Measurements from ENCODE around the gene HYAL4. TPM values are rescaled to one million over a fixed set of nuclear protein-coding genes. Genes with fewer than 3 reads are reported as not detected.

The HYAL4 gene
- not detected in 2 replicates for total RNA-seq
- long read RNA-seq: 0 reads

- H3K27me3 Mint-ChIP-seq: no peaks in the 10 kb centered on the region
Measured at GRCh38 chr7:123844712-123845219, at the start of gene HYAL4. HYAL4 (plus strand) TSS chr7:123845169; CDS start chr7:123868274, 23,105 bp downstream.

GRCh38 chr7:123795917-123796316 is 49.1 kb upstream of the HYAL4 start:
- Mint-ChIP-seq H3K4me3 (ENCODE audit: low read depth) (no peak overlapping the region), H3K27ac (no peak overlapping the region), H3K36me3 (ENCODE audit: insufficient read depth) (no peaks in the 10 kb centered on the region), H3K4me1 (ENCODE audit: low read depth) (peaks cover 25% of the 10 kb centered on the region), H3K27me3 (no peaks in the 10 kb centered on the region), H3K9me3 (ENCODE audit: low read depth) (peaks cover 3% of the 10 kb centered on the region)
- TF ChIP-seq CTCF (IDR thresholded peaks at IDR 0.05; ENCODE audit: unreplicated experiment): no peak
- no peak for DNase-seq (ENCODE audit: low spot score, unreplicated experiment)

More at GRCh38 chr7:123844712-123845219, at the start of gene HYAL4:
- Mint-ChIP-seq H3K4me1 (ENCODE audit: low read depth) (no peaks in the 10 kb centered on the region), H3K9me3 (ENCODE audit: low read depth) (peaks cover 6% of the 10 kb centered on the region), H3K27ac (no peak within 1 kb of the TSS), H3K4me3 (ENCODE audit: low read depth) (no peak within 1 kb of the TSS), H3K36me3 (ENCODE audit: insufficient read depth) (no peaks in the 10 kb centered on the region)
- no peak for TF ChIP-seq CTCF (IDR thresholded peaks at IDR 0.05; ENCODE audit: unreplicated experiment)
- DNase-seq (ENCODE audit: low spot score, unreplicated experiment): no peak

- DNase-seq (ENCODE audit: low spot score, unreplicated experiment): no peak
- Mint-ChIP-seq H3K4me3 (ENCODE audit: low read depth) (no peak overlapping the region), H3K36me3 (ENCODE audit: insufficient read depth) (no peaks in the 10 kb centered on the region), H3K4me1 (ENCODE audit: low read depth) (peaks cover 25% of the 10 kb centered on the region), H3K27me3 (no peaks in the 10 kb centered on the region), H3K27ac (no peak overlapping the region), H3K9me3 (ENCODE audit: low read depth) (peaks cover 3% of the 10 kb centered on the region)
- no peak for TF ChIP-seq CTCF (IDR thresholded peaks at IDR 0.05; ENCODE audit: unreplicated experiment)
Measured at GRCh38 chr7:123796568-123796967, 48.4 kb upstream of the HYAL4 start.

- DNase-seq (ENCODE audit: low spot score, unreplicated experiment): no peak
- Mint-ChIP-seq H3K36me3 (ENCODE audit: insufficient read depth) (no peaks in the 10 kb centered on the region), H3K27me3 (no peaks in the 10 kb centered on the region), H3K4me1 (ENCODE audit: low read depth) (peaks cover 22% of the 10 kb centered on the region), H3K4me3 (ENCODE audit: low read depth) (no peak overlapping the region), H3K9me3 (ENCODE audit: low read depth) (peaks cover 3% of the 10 kb centered on the region), H3K27ac (peak overlapping the region; percentile 93)
- TF ChIP-seq CTCF (IDR thresholded peaks at IDR 0.05; ENCODE audit: unreplicated experiment): peak; percentile 61
Measured at GRCh38 chr7:123797673-123798531, 47.1 kb upstream of the HYAL4 start.

- Mint-ChIP-seq H3K4me3 (ENCODE audit: low read depth) (no peak overlapping the region), H3K27ac (peak overlapping the region; percentile 93)
- no peak for DNase-seq (ENCODE audit: low spot score, unreplicated experiment)
Measured at GRCh38 chr7:123798532-123799188, 46.3 kb upstream of the HYAL4 start.

More at GRCh38 chr7:123798532-123799188, 46.3 kb upstream of the HYAL4 start:
- no peaks in the 10 kb centered on the region for H3K36me3 Mint-ChIP-seq (ENCODE audit: insufficient read depth)
- TF ChIP-seq CTCF (IDR thresholded peaks at IDR 0.05; ENCODE audit: unreplicated experiment): no peak
- H3K9me3 Mint-ChIP-seq (ENCODE audit: low read depth): peaks cover 3% of the 10 kb centered on the region
- H3K4me1 Mint-ChIP-seq (ENCODE audit: low read depth): peaks cover 22% of the 10 kb centered on the region
- no peaks in the 10 kb centered on the region for H3K27me3 Mint-ChIP-seq

Data from progenitor cell of endocrine pancreas (in vitro differentiated cells).